HG03175 (cell line): ENCODE measurements around the gene AP2B1.
A peak's percentile ranks its signal among the peaks of the same experiment; 100 is the strongest.
"Not testable (repeated sequence)": the region's sequence is repeated elsewhere in the genome, so short reads cannot be mapped to it uniquely, and the experiment has no call there.

Experiments
- ATAC-seq: cut with Tn5 transposase; IDR thresholded peaks from one replicate; pipeline ENCODE4 v1.9.1; 2021; ENCODE audit warnings: mild to moderate bottlenecking, moderate library complexity; ENCODE audit not compliant: unreplicated experiment

Gene AP2B1

DNA sequence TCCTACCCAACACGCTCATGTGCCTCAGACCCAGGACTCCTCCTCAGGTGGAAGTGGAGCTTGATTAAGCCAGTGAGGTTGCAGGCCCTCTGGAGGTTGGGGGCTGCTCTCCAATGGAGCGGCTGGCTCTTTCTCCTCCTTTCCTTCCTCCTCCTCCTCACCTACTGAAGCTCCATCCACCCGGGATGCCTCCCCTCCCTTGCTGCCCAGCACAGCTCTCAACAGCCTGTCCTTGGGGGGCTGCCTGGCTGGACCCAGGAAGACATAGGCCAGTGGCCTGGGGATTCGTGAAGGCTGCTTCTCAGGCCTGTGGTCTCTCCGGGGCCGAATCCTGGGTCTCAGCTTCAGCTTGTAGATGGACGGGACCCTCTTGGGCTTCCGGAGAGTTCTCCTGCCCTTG lies 157.7 kb downstream of the AP2B1 start:
- no peak for ATAC-seq

DNA sequence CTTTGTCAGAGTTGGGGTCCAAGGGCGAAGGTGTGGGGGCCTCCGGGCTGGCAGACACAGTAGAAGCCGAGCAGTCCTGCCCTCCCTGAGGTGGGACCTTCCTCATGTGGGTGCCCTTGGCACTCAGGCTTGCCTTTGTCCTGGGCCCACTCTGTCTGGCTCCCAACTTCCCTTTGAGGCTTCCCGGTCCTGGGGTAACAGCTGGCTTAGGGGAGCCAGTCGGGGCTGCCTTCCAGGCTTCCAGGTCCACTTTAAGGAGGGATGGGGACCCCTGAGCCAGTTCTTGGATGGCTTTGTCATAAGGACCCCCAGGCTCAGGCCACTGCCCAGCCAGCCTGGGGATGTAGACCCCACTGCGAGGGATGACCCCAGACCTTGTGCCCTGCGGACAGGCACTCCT lies 158.1 kb downstream of the AP2B1 start:
- no peak for ATAC-seq

GRCh38 chr17:35745749-35746320 lies 158.7 kb downstream of the AP2B1 start:
- ATAC-seq, result no peak

GRCh38 chr17:35747540-35748017 lies 160.5 kb downstream of the AP2B1 start:
- no peak for ATAC-seq

- no peak for ATAC-seq
Observed at GRCh38 chr17:35748341-35748841, 161.3 kb downstream of the AP2B1 start.

- ATAC-seq, result no peak
Observed at GRCh38 chr17:35748979-35749378, 161.9 kb downstream of the AP2B1 start.

- no peak for ATAC-seq
Observed at GRCh38 chr17:35749560-35750412, 162.7 kb downstream of the AP2B1 start.

- ATAC-seq, result no peak
Observed at GRCh38 chr17:35750526-35751395, 163.6 kb downstream of the AP2B1 start.

DNA sequence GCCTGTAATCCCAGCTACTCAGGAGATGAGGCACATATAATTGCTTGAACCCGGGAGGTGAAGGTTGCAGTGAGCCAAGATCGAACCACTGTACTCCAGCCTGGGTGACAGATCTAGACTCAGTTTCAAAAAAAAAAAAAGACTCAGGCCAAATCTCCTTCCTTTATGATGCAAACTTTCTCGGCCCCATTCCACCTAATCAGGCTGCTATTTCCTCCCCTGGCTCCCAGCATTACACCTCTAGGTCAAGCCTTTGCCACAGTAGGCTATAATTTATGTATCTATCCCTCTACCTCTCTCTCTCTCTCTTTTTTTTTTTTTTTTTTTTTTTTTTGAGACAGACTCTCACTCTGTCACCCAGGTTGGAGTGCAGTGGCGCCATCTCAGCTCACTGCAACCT lies 164.4 kb downstream of the AP2B1 start:
- ATAC-seq, result not testable (repeated sequence)

GRCh38 chr17:35752471-35752870 lies 165.3 kb downstream of the AP2B1 start:
- no peak for ATAC-seq

GRCh38 chr17:35752945-35753764 lies 166.0 kb downstream of the AP2B1 start, which contains the start of gene GAS2L2:
TSS of gene GAS2L2 (minus strand) at chr17:35753239. CDS start at chr17:35752850, 389 bp downstream.
- ATAC-seq, result no peak

DNA sequence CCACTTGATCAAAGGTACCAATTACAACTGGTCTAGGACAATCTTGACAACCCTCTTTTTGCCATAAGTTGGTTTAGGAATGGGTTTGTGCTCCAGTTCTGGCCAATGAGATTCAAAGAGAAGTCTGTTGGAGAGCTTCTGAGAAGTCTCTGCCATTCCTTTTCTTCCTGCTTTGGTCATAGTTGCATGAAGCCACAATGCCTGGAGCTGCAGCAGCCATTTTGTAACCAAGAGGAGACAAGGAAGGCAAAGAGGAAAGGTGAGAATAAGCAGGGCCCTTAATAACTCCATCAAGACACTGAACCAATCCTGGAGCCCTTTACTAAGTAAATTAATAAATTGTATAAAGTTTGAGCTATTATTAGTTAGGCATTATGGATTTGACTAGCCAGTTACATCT lies 170.1 kb downstream of the AP2B1 start:
- ATAC-seq, result no peak

GRCh38 chr17:35760587-35760986 lies 173.5 kb downstream of the AP2B1 start, which contains the start of gene C17orf50:
TSS of gene C17orf50 (plus strand) at chr17:35760887. CDS start at chr17:35760942, 55 bp downstream.
- ATAC-seq, result no peak

DNA sequence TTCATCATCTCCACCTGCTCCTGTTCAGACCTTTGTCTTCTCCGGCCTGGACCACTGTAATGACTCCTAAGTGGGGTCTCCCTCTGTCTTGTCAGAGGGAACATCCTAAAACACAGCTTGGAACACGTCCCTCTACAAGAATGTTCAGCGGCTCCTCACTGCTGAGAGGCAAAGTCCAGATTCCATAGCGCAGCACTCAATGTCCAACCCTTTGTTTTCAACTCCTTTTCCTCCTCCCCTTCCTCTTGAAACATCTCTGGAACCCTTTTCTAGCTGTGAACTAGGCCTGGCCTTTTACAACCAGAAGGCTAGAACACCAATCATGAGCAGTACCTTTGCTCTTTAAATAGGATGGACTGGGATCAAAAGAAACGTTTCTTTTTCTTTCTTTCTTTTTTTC lies 174.5 kb downstream of the AP2B1 start:
- no peak for ATAC-seq

GRCh38 chr17:35763767-35764122 lies 176.6 kb downstream of the AP2B1 start:
- ATAC-seq, result no peak

DNA sequence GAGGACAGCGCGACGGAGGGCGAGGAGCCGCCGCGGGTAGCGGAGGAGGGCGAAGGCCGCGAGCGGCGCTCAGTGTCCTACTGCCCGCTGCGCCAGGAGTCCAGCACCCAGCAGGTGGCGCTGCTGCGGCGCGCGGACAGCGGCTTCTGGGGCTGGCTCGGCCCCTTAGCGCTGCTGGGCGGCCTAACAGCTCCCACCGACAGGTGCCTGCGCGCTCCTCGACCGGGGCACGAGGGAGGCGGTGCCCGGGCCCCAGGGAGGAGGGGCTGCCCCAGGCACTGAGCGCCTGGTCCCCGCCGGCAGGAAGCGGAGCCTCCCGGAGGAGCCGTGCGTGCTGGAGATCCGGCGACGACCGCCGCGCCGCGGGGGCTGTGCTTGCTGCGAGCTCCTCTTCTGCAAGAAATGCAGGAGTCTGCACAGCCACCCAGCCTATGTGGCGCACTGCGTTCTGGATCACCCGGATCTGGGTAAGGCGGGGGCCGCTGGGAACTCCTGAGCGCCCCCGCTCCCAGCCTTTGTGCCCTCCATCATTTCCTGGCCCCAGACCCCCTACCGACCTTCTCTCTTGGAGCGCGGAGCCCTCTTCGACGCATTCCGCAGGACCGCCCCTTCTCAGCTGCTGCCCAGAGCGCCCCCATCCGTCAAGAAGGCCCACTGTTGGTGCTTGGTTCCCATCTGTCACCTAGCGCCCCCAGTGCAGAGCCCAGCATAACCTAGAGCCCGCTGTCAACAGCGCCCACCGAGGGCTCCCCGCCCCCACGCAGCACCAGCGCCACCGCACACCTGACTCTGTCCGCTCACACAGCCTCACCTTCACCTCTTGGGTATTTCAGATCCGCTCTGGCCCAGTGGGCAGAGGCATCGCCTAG lies 177.2 kb downstream of the AP2B1 start:
- ATAC-seq, result peak; percentile 82

- no peak for ATAC-seq
Observed at GRCh38 chr17:35765086-35765710, 178.1 kb downstream of the AP2B1 start.

DNA sequence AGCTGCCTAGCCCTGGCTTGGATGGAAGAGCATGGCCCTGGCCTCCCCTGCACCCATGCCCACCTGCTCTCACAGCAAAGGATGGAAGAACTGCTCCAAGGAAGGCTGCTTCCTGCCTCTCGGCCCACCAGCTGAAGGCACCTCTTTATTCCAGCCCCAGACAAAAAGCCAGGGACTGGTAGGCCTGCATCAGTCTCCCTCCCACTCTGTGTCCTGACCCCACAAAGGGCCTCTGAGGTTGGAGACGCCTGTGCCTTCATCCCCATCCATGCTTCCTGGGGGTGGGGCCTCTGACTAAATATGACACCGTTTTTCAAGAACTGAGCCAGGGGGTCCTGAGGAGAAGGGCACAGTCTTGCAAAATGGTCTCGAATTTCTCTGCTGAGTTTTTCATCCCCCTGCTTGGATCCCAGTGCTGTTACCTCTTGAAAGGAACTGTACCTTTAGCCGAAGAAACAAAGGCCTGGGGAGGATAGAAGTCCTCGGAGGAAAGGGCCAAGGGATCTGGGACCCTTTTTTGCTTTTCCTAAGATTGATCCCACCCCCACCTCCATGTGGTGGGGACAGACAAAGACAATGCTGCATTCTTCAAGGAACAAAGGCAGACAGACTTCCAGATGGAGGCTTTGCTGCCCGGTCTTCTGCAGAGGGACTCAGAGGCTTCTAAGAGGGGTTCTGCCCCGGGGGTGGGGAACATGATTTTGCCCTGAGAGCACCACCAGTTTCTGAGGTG lies 178.8 kb downstream of the AP2B1 start:
- ATAC-seq, result no peak
